H9 (cell line): ENCODE results near the gene ASB8. TPM values are rescaled to one million over a fixed set of nuclear protein-coding genes. Genes with fewer than 3 reads are reported as not detected.

Experiments
- DNase-seq: peaks from one replicate; pipeline ENCODE4 v3.0.0-alpha.2; 2017
- H2AFZ ChIP-seq: one replicate; pipeline ENCODE4 v1.6.1; 2013; ENCODE audit warnings: mild to moderate bottlenecking, low read length, control low read depth, moderate library complexity
- H2AK5ac ChIP-seq: 2 replicates; pipeline ENCODE4 v1.6.1; 2013; ENCODE audit warnings: low read length, control low read depth, mixed read lengths; ENCODE audit not compliant: insufficient read length
- H2BK120ac ChIP-seq: one replicate; pipeline ENCODE4 v1.6.1; 2013; ENCODE audit warnings: low read depth, mild to moderate bottlenecking, low read length, control low read depth, inconsistent platforms; ENCODE audit not compliant: poor library complexity, severe bottlenecking
- H2BK12ac ChIP-seq: 2 replicates; pipeline ENCODE4 v1.6.1; 2013; ENCODE audit warnings: low read length, control low read depth, mixed read lengths, low read depth; ENCODE audit not compliant: insufficient read length
- H2BK15ac ChIP-seq: 2 replicates; pipeline ENCODE4 v1.6.1; 2013; ENCODE audit warnings: low read depth, low read length, control low read depth
- H2BK20ac ChIP-seq: one replicate; pipeline ENCODE4 v1.6.1; 2013; ENCODE audit warnings: low read depth, mild to moderate bottlenecking, low read length, control low read depth, inconsistent platforms; ENCODE audit not compliant: poor library complexity, severe bottlenecking
- H2BK5ac ChIP-seq: 2 replicates; pipeline ENCODE4 v1.6.1; 2013; ENCODE audit warnings: low read length, control low read depth, mixed read lengths; ENCODE audit not compliant: insufficient read length
- H3K14ac ChIP-seq: 2 replicates; pipeline ENCODE4 v1.6.1; 2013; ENCODE audit warnings: low read length, control low read depth; ENCODE audit not compliant: insufficient read depth
- H3K18ac ChIP-seq: 2 replicates; pipeline ENCODE4 v1.6.1; 2013; ENCODE audit warnings: low read depth, mild to moderate bottlenecking, mixed read lengths, low read length, control low read depth; ENCODE audit not compliant: insufficient read length
- H3K23ac ChIP-seq: 2 replicates; pipeline ENCODE4 v1.6.1; 2013; ENCODE audit warnings: low read length, control low read depth, mixed read lengths, low read depth; ENCODE audit not compliant: insufficient read length
- H3K23me2 ChIP-seq: 2 replicates; pipeline ENCODE4 v1.6.1; 2013; ENCODE audit warnings: low read depth, mild to moderate bottlenecking, mixed read lengths, low read length, control low read depth; ENCODE audit not compliant: insufficient read length, poor library complexity, severe bottlenecking
- H3K27ac ChIP-seq: 2 replicates; pipeline ENCODE4 v1.5.1; 2013; ENCODE audit warnings: low read length, control low read depth, mixed read lengths, low read depth; ENCODE audit not compliant: insufficient read length
- H3K27me3 ChIP-seq: 2 replicates; pipeline ENCODE4 v1.6.1; 2013; ENCODE audit warnings: low read length, control low read depth, inconsistent platforms; ENCODE audit not compliant: insufficient read depth
- H3K4ac ChIP-seq: 2 replicates; pipeline ENCODE4 v1.6.1; 2013; ENCODE audit warnings: low read depth, mild to moderate bottlenecking, control low read depth, inconsistent platforms, low read length, moderate library complexity
- H3K4me1 ChIP-seq: 2 replicates; pipeline ENCODE4 v1.6.1; 2013; ENCODE audit warnings: low read length, control low read depth, inconsistent platforms; ENCODE audit not compliant: insufficient read depth
- H3K4me2 ChIP-seq: 2 replicates; pipeline ENCODE4 v1.6.1; 2013; ENCODE audit warnings: low read length, control low read depth, mixed read lengths; ENCODE audit not compliant: insufficient read length, insufficient read depth
- H3K56ac ChIP-seq: 2 replicates; pipeline ENCODE4 v1.6.1; 2013; ENCODE audit warnings: low read depth, mild to moderate bottlenecking, mixed read lengths, low read length, control low read depth; ENCODE audit not compliant: insufficient read length
- H3K79me1 ChIP-seq: 2 replicates; pipeline ENCODE4 v1.6.1; 2013; ENCODE audit warnings: low read depth, mild to moderate bottlenecking, moderate library complexity, low read length, control low read depth, inconsistent platforms; ENCODE audit not compliant: insufficient read depth, poor library complexity, severe bottlenecking
- H3K79me2 ChIP-seq: 2 replicates; pipeline ENCODE4 v1.6.1; 2013; ENCODE audit warnings: low read length, control low read depth, inconsistent platforms; ENCODE audit not compliant: insufficient read depth
- H3K9ac ChIP-seq: 2 replicates; pipeline ENCODE4 v1.6.1; 2013; ENCODE audit warnings: low read length, control low read depth, mixed read lengths; ENCODE audit not compliant: insufficient read length; ENCODE audit errors: extremely low read depth
- H3K9me3 ChIP-seq: one replicate; pipeline ENCODE4 v1.6.1; 2013; ENCODE audit warnings: low read depth, low read length, inconsistent platforms; ENCODE audit not compliant: control insufficient read depth
- H3T11ph ChIP-seq: one replicate; pipeline ENCODE4 v1.6.1; 2013; ENCODE audit warnings: mild to moderate bottlenecking, low read length, control low read depth, inconsistent platforms
- H4K20me1 ChIP-seq: one replicate; pipeline ENCODE4 v1.6.1; 2013; ENCODE audit not compliant: control insufficient read depth, insufficient read length, insufficient read depth
- H4K5ac ChIP-seq: 2 replicates; pipeline ENCODE4 v1.6.1; 2013; ENCODE audit warnings: low read depth, mild to moderate bottlenecking, mixed read lengths, low read length, control low read depth; ENCODE audit not compliant: insufficient read length
- H4K8ac ChIP-seq: replicated peaks from 2 replicates; pipeline ENCODE4 v1.6.1; 2013; ENCODE audit warnings: low read length, control low read depth, mixed read lengths, low read depth; ENCODE audit not compliant: insufficient read length
- H4K91ac ChIP-seq: 2 replicates; pipeline ENCODE4 v1.6.1; 2013; ENCODE audit warnings: low read depth, mild to moderate bottlenecking, moderate library complexity, mixed read lengths, low read length, control low read depth; ENCODE audit not compliant: insufficient read length
- H3K27ac Mint-ChIP-seq, 3 experiments: 2 replicates in 2 of 3; 3 replicates in 1 of 3; pipeline ENCODE4 v1.8.0; 2020 to 2021; ENCODE audit warnings: mixed read lengths in 3 of 3, mild to moderate bottlenecking in 1 of 3, moderate library complexity in 1 of 3
- H3K27me3 Mint-ChIP-seq: 2 replicates; pipeline ENCODE4 v1.8.0; 2021; ENCODE audit warnings: low read depth, mild to moderate bottlenecking, moderate library complexity, mixed read lengths
- H3K36me3 Mint-ChIP-seq, 3 experiments: 2 replicates in 2 of 3; 3 replicates in 1 of 3; pipeline ENCODE4 v1.8.0; 2020 to 2021; ENCODE audit warnings: low read depth in 3 of 3, mixed read lengths in 3 of 3; ENCODE audit not compliant: insufficient read depth in 1 of 3
- H3K4me1 Mint-ChIP-seq, 2 experiments: 2 replicates each; pipeline ENCODE4 v1.8.0; 2020; ENCODE audit warnings: mixed read lengths in 2 of 2
- H3K4me3 Mint-ChIP-seq, 2 experiments: 2 replicates in 1 of 2; 3 replicates in 1 of 2; pipeline ENCODE4 v1.8.0; 2020 to 2021; ENCODE audit warnings: mild to moderate bottlenecking in 2 of 2, mixed read lengths in 2 of 2, moderate library complexity in 1 of 2
- H3K9me3 Mint-ChIP-seq, 2 experiments: 2 replicates in 1 of 2; 3 replicates in 1 of 2; pipeline ENCODE4 v1.8.0; 2020; ENCODE audit warnings: mild to moderate bottlenecking in 2 of 2, mixed read lengths in 2 of 2, moderate library complexity in 1 of 2
- whole genome bisulfite sequencing: extraction: QIAGEN DNeasy Blood & Tissue Kit; methylation state at CpG from one replicate; pipeline ENCODE4 v1.1.7; 2013; ENCODE audit warnings: missing lambda C conversion rate, low lambda C conversion rate, mixed read lengths; ENCODE audit not compliant: insufficient read length; ENCODE audit errors: extremely low coverage; 5-methylcytosine and 5-hydroxymethylcytosine counted together
- total RNA-seq: library from RNA; stranded (reverse); gene quantifications from 2 replicates; pipeline ENCODE4 v1.2.1, GENCODE V29; 2021
- TF ChIP-seq, protein P1 (sequence below): fragments of 200-600 bp; sonication (generic); conservative IDR thresholded peaks from 3 replicates; pipeline ENCODE4 v1.8.0; 2021; ENCODE audit warnings: antibody characterized with exemption, mild to moderate bottlenecking

Gene ASB8
- total RNA-seq, 1 experiment from 2014 or later, result 10.9 TPM

DNA sequence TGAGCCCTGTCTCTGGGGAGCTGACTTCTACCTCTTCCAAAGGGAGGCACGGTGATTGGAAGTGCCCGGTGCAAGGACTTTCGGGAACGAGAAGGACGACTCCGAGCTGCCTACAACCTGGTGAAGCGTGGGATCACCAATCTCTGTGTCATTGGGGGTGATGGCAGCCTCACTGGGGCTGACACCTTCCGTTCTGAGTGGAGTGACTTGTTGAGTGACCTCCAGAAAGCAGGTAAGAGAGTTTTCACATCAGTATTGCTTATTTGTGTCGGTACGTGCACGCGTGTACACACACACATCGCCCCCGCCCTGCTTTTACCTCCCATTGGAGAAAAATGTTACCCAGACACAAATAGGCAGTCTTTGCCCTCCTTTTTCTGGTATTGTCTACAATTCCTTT lies 24.5 kb downstream of the ASB8 start:
- Mint-ChIP-seq H3K9me3 (no peaks in the 10 kb centered on the region), H3K4me1 (no peaks in the 10 kb centered on the region), H3K27ac (no peak overlapping the region), H3K27me3 (no peaks in the 10 kb centered on the region; the same call in 1 of the 2 replicates), H3K4me3 (no peak overlapping the region), H3K36me3 (peaks cover 33 to 80% (median 78%) of the 10 kb centered on the region in 3 experiments)
- Histone ChIP-seq H2BK120ac (no peak overlapping the region), H4K5ac (no peak overlapping the region), H3K56ac (no peak overlapping the region), H3K27me3 (no peaks in the 10 kb centered on the region), H3K4ac (no peak overlapping the region), H3K23ac (no peak overlapping the region), H3T11ph (no peak overlapping the region), H3K4me1 (no peaks in the 10 kb centered on the region), H4K8ac (no peak overlapping the region), H3K79me1 (no peaks in the 10 kb centered on the region), H3K9ac (no peak overlapping the region), H3K4me2 (no peak overlapping the region), H2BK15ac (no peak overlapping the region), H4K91ac (no peak overlapping the region), H3K9me3 (no peaks in the 10 kb centered on the region), H3K14ac (no peak overlapping the region), H2BK20ac (no peak overlapping the region), H3K18ac (no peak overlapping the region), H4K20me1 (no peaks in the 10 kb centered on the region), H2BK5ac (no peak overlapping the region), H2AK5ac (no peak overlapping the region), H2AFZ (no peak overlapping the region), H3K23me2 (no peaks in the 10 kb centered on the region), H3K27ac (no peak overlapping the region), H2BK12ac (no peak overlapping the region), H3K79me2 (no peaks in the 10 kb centered on the region)
- TF ChIP-seq, protein P1, sequence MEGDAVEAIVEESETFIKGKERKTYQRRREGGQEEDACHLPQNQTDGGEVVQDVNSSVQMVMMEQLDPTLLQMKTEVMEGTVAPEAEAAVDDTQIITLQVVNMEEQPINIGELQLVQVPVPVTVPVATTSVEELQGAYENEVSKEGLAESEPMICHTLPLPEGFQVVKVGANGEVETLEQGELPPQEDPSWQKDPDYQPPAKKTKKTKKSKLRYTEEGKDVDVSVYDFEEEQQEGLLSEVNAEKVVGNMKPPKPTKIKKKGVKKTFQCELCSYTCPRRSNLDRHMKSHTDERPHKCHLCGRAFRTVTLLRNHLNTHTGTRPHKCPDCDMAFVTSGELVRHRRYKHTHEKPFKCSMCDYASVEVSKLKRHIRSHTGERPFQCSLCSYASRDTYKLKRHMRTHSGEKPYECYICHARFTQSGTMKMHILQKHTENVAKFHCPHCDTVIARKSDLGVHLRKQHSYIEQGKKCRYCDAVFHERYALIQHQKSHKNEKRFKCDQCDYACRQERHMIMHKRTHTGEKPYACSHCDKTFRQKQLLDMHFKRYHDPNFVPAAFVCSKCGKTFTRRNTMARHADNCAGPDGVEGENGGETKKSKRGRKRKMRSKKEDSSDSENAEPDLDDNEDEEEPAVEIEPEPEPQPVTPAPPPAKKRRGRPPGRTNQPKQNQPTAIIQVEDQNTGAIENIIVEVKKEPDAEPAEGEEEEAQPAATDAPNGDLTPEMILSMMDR, result no peak
- WGBS, result no CpG with 5 or more reads among the region's 14 CpGs
- no peak for DNase-seq
